Body of pancreas (tissue), 4 donors: ENCODE data around the gene PCDH15.

ENCODE experiments used
- POLR2A ChIP-seq, 3 donors: fragments of 450-650 bp; IDR thresholded peaks; one replicate each; pipeline ENCODE4 v1.6.1; 2016; ENCODE audit warnings: antibody characterized with exemption in 3 of 3, mild to moderate bottlenecking in 2 of 3
- TF ChIP-seq, protein P1 (sequence below), 7 experiments: fragments of 450-650 bp in 4 of 7; fragments of 200-600 bp in 3 of 7; sonication (generic) in 3 of 7; IDR thresholded peaks; one replicate each; pipeline ENCODE4 v1.5.1; 2016 to 2019; ENCODE audit warnings: antibody characterized with exemption in 7 of 7

DNA sequence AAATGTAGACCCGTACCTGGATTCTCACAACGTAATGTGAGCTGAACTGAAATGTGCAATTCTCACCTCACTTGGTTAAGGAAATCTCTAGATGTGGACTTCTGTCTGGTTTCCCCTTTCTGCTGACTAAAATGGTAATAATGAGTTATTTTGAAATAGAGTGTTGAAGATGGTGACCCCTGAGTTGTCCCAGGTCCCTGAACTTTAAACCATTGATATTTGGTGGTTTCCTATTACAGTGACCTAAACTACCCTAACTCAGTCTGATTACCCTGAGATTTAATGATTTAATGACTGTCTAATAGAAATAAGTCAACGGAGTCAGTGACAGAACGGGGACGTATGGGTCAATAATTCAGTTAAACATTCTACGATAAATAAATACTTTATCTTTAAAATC, 845.9 kb downstream of the PCDH15 start:
- TF ChIP-seq, protein P1, sequence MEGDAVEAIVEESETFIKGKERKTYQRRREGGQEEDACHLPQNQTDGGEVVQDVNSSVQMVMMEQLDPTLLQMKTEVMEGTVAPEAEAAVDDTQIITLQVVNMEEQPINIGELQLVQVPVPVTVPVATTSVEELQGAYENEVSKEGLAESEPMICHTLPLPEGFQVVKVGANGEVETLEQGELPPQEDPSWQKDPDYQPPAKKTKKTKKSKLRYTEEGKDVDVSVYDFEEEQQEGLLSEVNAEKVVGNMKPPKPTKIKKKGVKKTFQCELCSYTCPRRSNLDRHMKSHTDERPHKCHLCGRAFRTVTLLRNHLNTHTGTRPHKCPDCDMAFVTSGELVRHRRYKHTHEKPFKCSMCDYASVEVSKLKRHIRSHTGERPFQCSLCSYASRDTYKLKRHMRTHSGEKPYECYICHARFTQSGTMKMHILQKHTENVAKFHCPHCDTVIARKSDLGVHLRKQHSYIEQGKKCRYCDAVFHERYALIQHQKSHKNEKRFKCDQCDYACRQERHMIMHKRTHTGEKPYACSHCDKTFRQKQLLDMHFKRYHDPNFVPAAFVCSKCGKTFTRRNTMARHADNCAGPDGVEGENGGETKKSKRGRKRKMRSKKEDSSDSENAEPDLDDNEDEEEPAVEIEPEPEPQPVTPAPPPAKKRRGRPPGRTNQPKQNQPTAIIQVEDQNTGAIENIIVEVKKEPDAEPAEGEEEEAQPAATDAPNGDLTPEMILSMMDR (IDR thresholded peaks at IDR 0.05), result no peak
- TF ChIP-seq POLR2A (IDR thresholded peaks at IDR 0.05), result no peak
